Coronary artery (tissue), 2 donors: Measurements from ENCODE around the gene GJA3.

Experiments
- DNase-seq: peaks from one replicate; pipeline ENCODE4 v3.0.0-alpha.2; 2017; ENCODE audit warnings: low spot score
- H3K27ac ChIP-seq, 2 donors: fragments of 200-600 bp; sonication (generic); one replicate each; pipeline ENCODE4 v1.5.1; 2016 to 2019
- H3K4me3 ChIP-seq: fragments of 200-600 bp; sonication (generic); 2 replicates; pipeline ENCODE4 v1.5.1; 2016; ENCODE audit warnings: mild to moderate bottlenecking, moderate library complexity
- TF ChIP-seq, protein P1 (sequence below): fragments of 200-600 bp; sonication (generic); IDR thresholded peaks from one replicate; pipeline ENCODE4 v1.5.1; 2019; ENCODE audit warnings: antibody characterized with exemption

GJA3 gene

DNA sequence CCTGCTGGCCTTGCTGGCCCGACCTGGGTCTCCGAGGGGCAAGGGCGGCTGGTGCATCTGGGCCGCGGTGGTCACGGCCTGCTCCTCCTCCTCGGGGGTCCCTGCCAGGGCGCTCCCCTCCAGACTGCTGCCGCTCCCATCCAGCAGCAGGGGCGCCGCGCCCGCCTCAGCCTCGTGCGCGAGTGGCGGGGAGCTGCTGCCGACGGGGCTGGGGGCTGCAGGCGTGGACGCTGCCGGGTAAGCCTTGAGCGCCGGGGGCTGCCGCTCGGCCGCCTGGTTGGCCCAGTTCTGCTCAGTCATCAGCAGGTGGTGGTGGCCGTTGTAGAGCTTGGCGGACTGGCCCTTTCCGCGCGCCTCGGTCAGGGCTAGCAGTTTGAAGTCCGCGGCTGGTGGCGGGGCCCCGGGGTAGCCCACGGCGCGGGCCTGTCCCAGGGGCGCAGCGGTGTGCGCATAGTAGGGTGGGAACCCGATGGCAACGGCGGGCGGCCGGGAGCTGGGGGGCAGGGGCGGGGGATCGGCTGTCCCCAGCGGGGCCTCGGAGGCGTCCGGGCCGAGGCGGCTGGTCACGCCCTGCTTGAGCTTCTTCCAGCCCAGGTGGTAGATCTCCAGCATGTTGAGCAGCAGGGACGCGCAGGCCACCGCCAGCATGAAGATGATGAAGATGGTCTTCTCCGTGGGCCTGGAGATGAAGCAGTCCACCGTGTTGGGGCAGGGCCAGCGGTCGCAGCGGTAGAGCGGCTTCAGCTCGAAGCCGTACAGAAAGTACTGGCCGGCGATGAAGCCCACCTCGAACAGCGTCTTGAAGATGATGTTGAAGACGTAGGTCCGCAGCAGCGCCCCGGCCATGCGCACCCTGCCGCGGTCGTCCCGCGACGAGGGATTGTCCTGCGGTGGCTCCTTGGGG is 18.6 kb downstream of the GJA3 start:
- no peak overlapping the region for H3K27ac ChIP-seq
- peak overlapping the region; percentile 42 for H3K4me3 ChIP-seq
- DNase-seq = peak; percentile 62
- TF ChIP-seq, protein P1, sequence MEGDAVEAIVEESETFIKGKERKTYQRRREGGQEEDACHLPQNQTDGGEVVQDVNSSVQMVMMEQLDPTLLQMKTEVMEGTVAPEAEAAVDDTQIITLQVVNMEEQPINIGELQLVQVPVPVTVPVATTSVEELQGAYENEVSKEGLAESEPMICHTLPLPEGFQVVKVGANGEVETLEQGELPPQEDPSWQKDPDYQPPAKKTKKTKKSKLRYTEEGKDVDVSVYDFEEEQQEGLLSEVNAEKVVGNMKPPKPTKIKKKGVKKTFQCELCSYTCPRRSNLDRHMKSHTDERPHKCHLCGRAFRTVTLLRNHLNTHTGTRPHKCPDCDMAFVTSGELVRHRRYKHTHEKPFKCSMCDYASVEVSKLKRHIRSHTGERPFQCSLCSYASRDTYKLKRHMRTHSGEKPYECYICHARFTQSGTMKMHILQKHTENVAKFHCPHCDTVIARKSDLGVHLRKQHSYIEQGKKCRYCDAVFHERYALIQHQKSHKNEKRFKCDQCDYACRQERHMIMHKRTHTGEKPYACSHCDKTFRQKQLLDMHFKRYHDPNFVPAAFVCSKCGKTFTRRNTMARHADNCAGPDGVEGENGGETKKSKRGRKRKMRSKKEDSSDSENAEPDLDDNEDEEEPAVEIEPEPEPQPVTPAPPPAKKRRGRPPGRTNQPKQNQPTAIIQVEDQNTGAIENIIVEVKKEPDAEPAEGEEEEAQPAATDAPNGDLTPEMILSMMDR = no peak

DNA sequence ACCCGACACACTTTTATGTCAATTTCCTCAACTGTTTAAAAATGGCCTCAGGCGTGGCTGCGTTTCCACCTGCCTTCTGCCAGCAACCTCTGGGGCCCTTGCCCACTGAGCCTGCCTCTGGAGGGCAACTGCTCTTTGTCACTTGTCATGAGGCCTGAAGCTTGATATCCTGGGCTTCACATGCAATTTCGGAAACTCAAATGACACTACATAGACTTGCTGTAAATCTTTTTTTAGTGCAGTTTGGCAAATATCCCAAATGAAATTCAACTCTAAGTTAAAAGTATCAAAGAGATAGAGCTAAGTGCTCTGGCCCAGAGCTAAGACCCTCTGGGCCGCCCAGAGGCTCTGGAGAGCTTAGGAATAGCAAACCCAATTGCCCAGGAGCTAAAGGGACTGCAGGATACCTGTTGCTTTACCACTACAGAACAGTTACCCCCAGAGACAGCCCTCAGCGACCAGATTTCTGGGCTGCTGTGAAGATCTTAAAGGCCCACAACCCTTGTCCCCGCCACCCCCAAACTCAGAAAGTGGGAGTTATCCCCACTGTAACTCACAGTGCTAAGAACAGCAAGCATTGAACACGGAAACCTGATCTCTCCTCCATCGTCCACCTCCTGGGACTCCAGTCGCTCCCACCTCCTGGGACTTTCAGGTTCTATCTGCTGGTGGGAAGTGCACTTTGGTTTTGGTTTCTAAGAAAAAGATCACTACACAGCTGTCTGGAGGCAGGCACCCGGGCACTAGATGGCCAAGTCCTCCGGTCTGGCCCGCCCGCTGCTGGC is 19.4 kb downstream of the GJA3 start:
- no peak overlapping the region for H3K27ac ChIP-seq
- DNase-seq = peak; percentile 31
- TF ChIP-seq, protein P1 = no peak
- H3K4me3 ChIP-seq = peak overlapping the region; percentile 42

DNA sequence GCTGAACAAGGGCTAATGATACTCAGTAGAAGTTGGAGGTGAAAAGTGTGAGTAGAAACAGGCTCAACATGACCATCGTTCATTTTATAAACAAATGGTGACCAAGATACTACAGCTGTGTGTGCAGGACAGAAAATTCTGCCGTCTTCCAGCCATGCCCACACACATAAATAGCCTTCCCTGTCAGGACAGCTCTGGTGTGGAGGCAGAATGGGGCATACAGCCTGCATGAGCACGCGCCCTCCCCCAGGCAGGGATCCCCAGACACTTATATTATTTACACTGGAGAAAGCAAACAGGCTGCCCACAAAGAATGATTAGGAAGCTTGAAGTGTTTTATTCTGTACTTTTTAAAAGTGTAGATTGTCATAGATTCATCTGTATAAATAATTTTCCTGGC is 20.4 kb downstream of the GJA3 start:
- TF ChIP-seq, protein P1 = no peak
- peak; percentile 41 for DNase-seq
- no peak overlapping the region for H3K27ac ChIP-seq
- no peak overlapping the region for H3K4me3 ChIP-seq

DNA sequence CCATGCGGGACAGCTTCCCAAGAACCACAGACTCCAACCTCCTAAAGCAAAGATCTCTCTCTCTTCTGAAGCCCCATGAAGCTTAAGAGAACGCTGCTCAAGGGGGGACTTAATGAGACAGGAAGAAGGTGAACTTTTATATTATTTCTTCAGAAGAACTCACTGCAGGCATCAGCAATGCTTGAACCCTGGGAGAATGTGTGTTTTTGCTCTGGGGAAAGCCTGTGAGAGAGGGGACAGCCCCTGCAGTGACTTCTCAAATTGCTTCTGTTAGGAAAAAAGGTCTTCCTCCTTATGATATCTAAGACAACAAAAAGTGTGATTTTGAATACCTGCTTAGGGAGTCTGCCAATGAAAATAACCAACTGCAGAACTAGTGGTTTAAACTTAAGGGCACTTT is 23.0 kb downstream of the GJA3 start:
- no peak for DNase-seq
- Histone ChIP-seq H3K4me3 (no peak overlapping the region), H3K27ac (no peak overlapping the region)
- TF ChIP-seq, protein P1 = no peak

DNA sequence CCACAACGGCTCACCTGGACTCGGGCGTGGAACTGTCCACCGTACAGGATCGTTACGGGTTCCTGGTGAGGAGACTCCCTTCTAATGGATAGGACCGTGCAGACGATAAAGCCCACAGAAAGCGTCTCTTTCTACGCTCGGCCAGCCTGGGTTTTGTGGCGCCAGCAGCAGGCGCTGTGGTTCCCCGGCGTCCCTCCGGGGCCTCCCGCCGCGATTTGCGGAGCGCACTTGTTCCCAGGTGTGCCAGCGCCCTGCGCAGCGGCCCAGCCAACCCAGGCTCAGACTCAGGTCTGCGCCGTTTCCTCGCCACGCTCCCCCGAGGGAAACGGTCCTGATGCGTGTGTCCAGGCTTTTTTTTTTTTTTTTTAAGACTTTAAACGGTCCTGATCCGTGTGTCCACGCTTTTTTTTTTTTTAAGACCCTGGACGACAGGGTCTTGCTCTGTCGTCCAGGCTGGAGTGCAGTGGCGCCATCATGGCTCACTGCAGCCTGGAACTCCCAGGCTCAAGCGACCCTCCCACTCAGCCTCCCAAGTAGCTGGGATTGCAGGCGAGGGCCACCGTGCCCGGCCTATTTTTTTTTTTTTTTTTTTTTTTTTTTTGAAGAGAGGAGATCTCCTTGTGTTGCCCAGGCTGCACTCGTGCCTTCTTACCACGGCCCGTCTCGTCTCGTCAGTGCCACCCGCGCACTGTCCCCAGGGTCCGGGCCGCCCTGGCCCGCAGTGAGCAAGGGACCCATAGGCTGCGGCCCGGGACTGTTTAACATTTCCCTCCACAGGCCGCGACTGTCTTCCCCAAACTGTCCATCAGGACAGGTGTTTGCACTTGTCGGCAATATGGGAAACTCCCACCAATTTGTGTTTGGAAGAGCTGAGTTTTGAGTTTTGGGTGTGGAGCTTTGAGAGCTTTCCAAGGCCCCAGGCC is 23.8 kb downstream of the GJA3 start:
- DNase-seq = no peak
- no peak overlapping the region for H3K27ac ChIP-seq
- peak overlapping the region; percentile 11 for H3K4me3 ChIP-seq
- TF ChIP-seq, protein P1 = no peak

DNA sequence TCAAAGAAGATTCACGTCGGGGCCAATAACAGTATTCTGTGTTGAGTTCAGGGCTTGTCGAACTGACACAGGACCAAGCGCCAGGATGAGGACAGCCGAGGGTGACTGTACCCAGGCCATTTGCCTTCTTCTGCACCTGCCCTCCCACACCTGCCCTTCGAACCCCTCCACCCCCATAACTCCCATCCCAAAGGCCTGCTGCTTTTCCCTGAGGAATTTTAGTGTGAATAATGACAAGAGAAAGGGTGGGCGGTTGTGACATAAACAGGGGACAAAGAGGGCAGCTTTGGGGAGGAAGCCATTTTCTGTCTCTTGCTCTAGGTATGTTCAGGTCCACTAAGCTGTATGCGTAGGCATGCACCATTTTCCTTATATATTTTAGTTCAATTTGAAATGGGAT is 26.1 kb downstream of the GJA3 start:
- no peak overlapping the region for H3K27ac ChIP-seq

More for the DNA sequence above, 26.1 kb downstream of the GJA3 start:
- no peak for DNase-seq
- H3K4me3 ChIP-seq = no peak overlapping the region
- TF ChIP-seq, protein P1 = no peak
